SH-SY5Y (cell line): ENCODE measurements around the gene OST4.

Experiments used
- GATA2 ChIP-seq: IDR thresholded peaks from 2 replicates; pipeline ENCODE4 v1.6.1; 2011; ENCODE audit warnings: mild to moderate bottlenecking, low read depth, low read length
- GATA3 ChIP-seq: IDR thresholded peaks from 2 replicates; pipeline ENCODE4 v1.6.1; 2011; ENCODE audit warnings: low read depth, mild to moderate bottlenecking, low read length, moderate library complexity

DNA sequence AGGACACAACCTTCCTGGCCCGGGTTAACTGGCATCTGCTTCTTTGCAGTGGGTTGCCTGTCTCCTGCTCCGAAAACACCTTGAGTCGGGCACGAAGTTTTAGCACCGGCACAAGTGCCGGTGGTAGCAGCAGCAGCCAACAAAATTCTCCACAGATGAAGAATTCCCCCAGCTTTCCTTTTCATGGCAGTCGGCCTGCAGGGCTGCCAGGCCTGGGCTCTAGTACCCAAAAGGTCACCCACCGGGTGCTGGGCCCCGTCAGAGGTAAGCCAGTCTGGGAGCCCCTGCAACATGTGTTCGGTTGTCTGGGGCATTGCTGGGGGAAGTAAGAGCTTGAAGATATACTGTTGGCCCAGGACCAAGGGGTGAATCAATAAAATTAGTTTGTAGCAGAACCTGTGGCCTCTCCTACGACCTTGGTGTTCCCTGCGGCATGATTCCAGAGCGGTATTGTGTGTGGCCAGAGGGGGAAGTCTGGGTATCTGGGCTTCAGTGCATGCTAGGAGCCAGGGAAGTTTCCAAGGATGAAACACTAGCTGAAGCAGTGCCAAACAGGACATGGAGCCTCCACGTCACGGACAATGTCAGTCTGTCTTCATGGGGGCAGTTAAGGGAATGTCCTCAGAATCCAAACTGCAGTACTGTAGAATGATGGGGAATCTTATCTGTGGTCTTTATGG lies 12.2 kb downstream of the OST4 start:
- TF ChIP-seq GATA3 (no peak), GATA2 (no peak)
